Stimulated activated naive CD8-positive, alpha-beta T cell treated with anti-CD3 and anti-CD28 coated beads, Interleukin-15, amount 100 ng/mL, for 72 hours (primary cell): ENCODE measurements around the gene SH2B3.
"Not testable (repeated sequence)": the region's sequence is repeated elsewhere in the genome, so short reads cannot be mapped to it uniquely, and the experiment has no call there.

Experiments
- ATAC-seq: fragments of 150-1000 bp; cut with Tn5 transposase; 2 replicates; pipeline ENCODE4 v1.10.0; 2021; ENCODE audit warnings: mild to moderate bottlenecking, moderate library complexity
- DNase-seq, 2 donors: peaks; one replicate each; pipeline ENCODE4 v3.0.0; 2021 to 2022
- H3K27ac Mint-ChIP-seq, 2 donors: one replicate each; pipeline ENCODE4 v1.8.0; 2022; ENCODE audit warnings: mild to moderate bottlenecking in 2 of 2, mixed read lengths in 2 of 2, moderate library complexity in 2 of 2
- H3K27me3 Mint-ChIP-seq: one replicate; pipeline ENCODE4 v1.8.0; 2022; ENCODE audit warnings: mixed read lengths
- H3K4me1 Mint-ChIP-seq: one replicate; pipeline ENCODE4 v1.8.0; 2022; ENCODE audit warnings: mild to moderate bottlenecking, mixed read lengths
- H3K4me3 Mint-ChIP-seq, 2 donors: one replicate each; pipeline ENCODE4 v1.8.0; 2022; ENCODE audit warnings: mild to moderate bottlenecking in 2 of 2, mixed read lengths in 2 of 2, moderate library complexity in 1 of 2
- H3K9me3 Mint-ChIP-seq, 2 donors: one replicate each; pipeline ENCODE4 v1.8.0; 2022; ENCODE audit warnings: mixed read lengths in 2 of 2

SH2B3 gene

DNA sequence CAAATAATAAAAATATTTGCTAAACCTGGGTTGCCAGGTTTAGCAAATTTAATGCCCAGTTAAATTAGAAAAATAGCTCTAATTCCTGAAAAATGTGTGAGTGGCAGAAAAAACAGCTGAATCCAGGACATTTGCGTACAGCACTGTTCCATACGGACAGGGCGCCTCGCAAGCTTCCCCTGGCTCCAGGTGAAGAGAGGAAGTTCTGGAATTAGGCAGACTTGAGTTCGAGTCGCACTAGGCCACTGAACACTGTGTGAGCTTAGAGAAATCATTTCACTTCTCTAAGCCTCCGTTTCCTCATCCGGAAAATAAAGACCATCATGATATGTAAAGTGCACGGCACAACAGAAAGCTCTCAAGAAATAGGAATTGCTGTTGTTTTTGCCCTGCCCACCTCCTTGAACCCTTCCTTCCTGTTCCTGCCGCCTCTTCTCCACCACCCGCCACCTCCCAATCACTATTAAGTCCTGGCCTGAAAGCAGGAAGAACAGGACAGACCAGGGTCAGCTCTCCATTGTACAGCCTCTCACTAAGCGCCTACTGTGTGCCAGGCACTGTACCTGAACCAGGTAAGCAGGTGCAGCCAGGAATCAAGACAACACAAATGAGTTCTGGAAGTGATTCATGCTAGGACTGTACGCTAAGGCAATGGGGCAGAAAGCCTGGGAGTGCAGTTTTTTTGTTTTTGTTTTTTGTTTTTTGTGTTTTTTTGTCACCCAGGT is 36.1 kb upstream of the SH2B3 start:
- DNase-seq, result no peak
- Mint-ChIP-seq H3K4me1 (peaks cover 20% of the 10 kb centered on the region), H3K4me3 (peak overlapping the region; percentile 85 to 87), H3K9me3 (no peaks in the 10 kb centered on the region), H3K27ac (no peak overlapping the region), H3K27me3 (no peaks in the 10 kb centered on the region)
- no peak for ATAC-seq

GRCh38 chr12:111373231-111373630 is 32.5 kb upstream of the SH2B3 start:
- H3K27me3 Mint-ChIP-seq, H3K9me3 Mint-ChIP-seq, DNase-seq, H3K4me3 Mint-ChIP-seq, H3K27ac Mint-ChIP-seq, ATAC-seq: not testable (repeated sequence)
- peaks cover 12% of the 10 kb centered on the region for H3K4me1 Mint-ChIP-seq

DNA sequence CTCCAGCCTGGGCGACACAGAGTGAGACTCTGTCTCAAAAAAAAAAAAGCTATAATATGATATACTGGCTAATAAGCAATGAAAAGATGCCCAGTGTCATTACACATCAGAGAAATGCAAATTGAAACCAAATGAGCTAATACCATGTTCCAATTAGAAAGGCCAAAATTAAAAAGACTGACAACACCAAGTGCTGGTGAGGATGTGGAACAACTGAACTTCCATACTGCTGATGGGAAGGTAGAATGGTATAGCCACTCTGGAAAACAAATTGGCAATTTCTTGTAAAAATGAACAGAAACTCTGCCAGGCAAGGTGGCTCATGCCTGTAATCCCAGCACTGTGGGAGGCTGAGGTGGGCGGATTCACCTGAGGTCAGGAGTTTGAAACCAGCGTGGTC is 28.3 kb upstream of the SH2B3 start:
- ATAC-seq, result no peak

GRCh38 chr12:111379942-111380554 is 25.7 kb upstream of the SH2B3 start:
- H3K27ac Mint-ChIP-seq, result no peak overlapping the region
- no peak for ATAC-seq
- H3K9me3 Mint-ChIP-seq, result no peaks in the 10 kb centered on the region
- no peaks in the 10 kb centered on the region for H3K4me1 Mint-ChIP-seq
- H3K4me3 Mint-ChIP-seq, result no peak overlapping the region
- no peak for DNase-seq
- no peaks in the 10 kb centered on the region for H3K27me3 Mint-ChIP-seq

More for the DNA sequence above, 28.3 kb upstream of the SH2B3 start:
- no peaks in the 10 kb centered on the region for H3K4me1 Mint-ChIP-seq
- H3K4me3 Mint-ChIP-seq, result no peak overlapping the region
- no peak overlapping the region for H3K27ac Mint-ChIP-seq
- no peaks in the 10 kb centered on the region for H3K27me3 Mint-ChIP-seq
- DNase-seq, result no peak
- H3K9me3 Mint-ChIP-seq, result no peaks in the 10 kb centered on the region

DNA sequence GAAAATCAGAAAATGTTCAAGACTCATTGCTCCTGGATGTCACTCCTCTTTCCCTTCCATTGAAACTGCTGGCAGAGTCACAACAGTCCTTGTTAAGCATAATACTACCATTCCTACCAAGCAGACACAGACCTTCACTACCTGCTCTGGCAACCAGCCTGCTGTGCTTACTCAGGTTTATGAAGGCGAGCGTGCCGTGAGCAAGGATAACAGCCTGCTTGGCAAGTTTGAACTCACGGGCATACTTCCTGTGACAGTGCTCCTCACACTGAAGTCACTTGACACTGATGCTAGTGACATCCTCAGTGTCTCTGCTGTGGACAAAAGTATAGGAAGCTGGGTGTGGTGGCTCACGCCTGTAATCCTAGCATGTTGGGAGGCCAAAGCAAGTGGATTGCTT is 21.1 kb upstream of the SH2B3 start:
- no peak overlapping the region for H3K27ac Mint-ChIP-seq
- H3K4me1 Mint-ChIP-seq, result no peaks in the 10 kb centered on the region
- DNase-seq, result no peak
- ATAC-seq, result no peak
- H3K9me3 Mint-ChIP-seq, result no peaks in the 10 kb centered on the region
- no peak overlapping the region for H3K4me3 Mint-ChIP-seq
- H3K27me3 Mint-ChIP-seq, result no peaks in the 10 kb centered on the region

DNA sequence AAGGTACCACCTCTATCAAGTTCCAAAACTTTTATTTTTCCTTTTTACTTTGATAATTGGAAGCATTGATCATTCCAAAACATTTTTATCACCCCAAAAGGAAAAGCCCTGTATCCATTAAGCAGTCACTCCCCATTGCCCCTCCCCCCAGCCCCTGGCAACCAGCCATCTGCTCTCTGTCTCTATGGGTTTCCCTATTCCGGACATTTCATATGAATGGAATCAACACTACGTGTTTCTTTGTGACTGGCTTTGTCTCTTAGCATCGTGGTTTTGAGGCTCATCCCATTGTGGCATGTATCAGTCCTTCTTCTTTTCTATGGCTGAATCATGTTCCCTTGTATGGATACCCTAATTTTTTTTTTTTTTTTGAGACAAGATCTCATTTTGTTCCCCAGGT is 18.8 kb upstream of the SH2B3 start:
- H3K4me3 Mint-ChIP-seq, result no peak overlapping the region
- ATAC-seq, result no peak
- H3K9me3 Mint-ChIP-seq, result no peaks in the 10 kb centered on the region
- H3K4me1 Mint-ChIP-seq, result no peaks in the 10 kb centered on the region
- no peak for DNase-seq
- no peak overlapping the region for H3K27ac Mint-ChIP-seq
- H3K27me3 Mint-ChIP-seq, result no peaks in the 10 kb centered on the region

GRCh38 chr12:111387747-111388323 is 17.9 kb upstream of the SH2B3 start:
- Mint-ChIP-seq H3K4me3 (no peak overlapping the region), H3K27me3 (no peaks in the 10 kb centered on the region), H3K27ac (no peak overlapping the region), H3K4me1 (no peaks in the 10 kb centered on the region), H3K9me3 (no peaks in the 10 kb centered on the region)
- ATAC-seq (no peak), DNase-seq (no peak)

GRCh38 chr12:111389635-111390034 is 16.1 kb upstream of the SH2B3 start:
- Mint-ChIP-seq H3K9me3 (no peaks in the 10 kb centered on the region), H3K4me3 (no peak overlapping the region), H3K27me3 (no peaks in the 10 kb centered on the region), H3K4me1 (no peaks in the 10 kb centered on the region), H3K27ac (no peak overlapping the region)
- ATAC-seq (no peak), DNase-seq (no peak)

DNA sequence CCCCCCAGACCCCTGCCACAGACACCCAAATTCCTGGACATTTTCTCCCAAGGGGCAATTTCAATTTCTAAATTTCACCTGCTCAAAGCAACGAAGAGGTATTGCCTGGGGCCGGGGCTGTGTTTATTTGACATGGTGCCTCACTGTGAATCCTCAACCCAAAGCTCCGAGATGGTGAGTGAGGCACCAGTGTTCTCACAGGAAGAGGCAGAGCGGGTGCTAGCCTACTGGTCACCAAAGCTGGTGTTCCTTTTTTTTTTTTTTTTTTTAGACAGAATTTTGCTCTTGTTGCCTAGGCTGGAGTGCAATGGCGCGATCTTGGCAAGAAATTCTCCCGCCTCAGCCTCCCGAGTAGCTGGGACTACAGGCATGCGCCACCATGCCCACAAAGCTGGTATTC is 14.8 kb upstream of the SH2B3 start:
- H3K4me1 Mint-ChIP-seq, result no peaks in the 10 kb centered on the region
- no peak for DNase-seq
- no peak overlapping the region for H3K27ac Mint-ChIP-seq
- no peak for ATAC-seq
- H3K27me3 Mint-ChIP-seq, result no peaks in the 10 kb centered on the region
- no peaks in the 10 kb centered on the region for H3K9me3 Mint-ChIP-seq
- H3K4me3 Mint-ChIP-seq, result no peak overlapping the region

DNA sequence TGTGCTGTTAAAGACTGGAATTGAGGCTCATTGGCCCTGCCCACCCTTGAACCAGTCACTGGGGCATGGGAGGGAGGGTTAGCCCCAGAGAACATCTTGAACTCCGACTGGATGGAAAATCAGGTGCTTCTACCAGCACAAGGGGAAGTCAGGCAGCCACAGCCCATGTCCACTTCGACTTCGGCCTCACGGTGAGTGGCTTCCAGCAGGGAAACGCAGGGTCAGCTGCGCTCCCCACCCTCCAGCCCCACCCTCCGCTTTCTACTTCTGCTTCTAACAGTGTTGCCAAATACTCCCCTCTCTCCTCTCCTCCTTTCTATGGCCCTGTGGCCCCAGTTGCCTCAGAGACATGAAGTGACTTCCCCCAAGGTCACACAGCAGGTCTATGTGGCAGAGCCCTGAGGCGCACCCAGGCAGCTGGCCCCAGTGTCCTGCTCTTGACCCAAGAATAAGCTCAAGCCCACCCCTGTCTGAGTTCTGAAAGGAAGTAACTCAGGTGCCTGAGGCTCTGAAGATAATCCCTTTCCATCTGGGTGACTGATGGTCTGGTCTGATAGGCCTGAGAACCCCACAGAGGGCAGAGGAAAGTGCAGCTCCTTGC is 11.9 kb upstream of the SH2B3 start:
- peaks cover 19% of the 10 kb centered on the region for H3K4me1 Mint-ChIP-seq
- peak overlapping the region in 1 of 2 donors; percentile 73 for H3K27ac Mint-ChIP-seq
- no peak overlapping the region for H3K4me3 Mint-ChIP-seq
- ATAC-seq (no peak), DNase-seq (no peak)
- no peaks in the 10 kb centered on the region for H3K9me3 Mint-ChIP-seq
- H3K27me3 Mint-ChIP-seq, result no peaks in the 10 kb centered on the region

DNA sequence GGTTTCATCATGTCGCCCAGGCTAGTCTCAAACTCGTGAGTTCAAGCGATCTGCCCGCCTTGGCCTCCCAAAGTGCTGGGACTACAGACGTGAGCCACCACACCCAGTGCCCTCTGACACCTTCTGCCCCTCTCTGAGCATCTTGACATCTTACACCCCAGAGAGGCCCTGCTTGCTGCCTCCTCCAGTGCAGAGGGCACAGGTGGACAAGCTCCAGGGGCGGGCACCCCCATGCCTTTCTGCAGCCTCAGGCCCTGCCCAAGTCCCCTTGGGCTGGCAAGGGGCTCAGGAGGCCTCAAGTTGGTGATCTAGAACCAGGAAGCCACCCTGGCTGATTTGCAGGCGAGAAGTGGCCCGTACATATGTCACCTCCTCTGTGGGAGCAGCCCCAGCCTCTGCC is 11.2 kb upstream of the SH2B3 start:
- H3K9me3 Mint-ChIP-seq, result peaks cover 2% of the 10 kb centered on the region in 2 donors
- H3K4me3 Mint-ChIP-seq, result no peak overlapping the region
- no peak overlapping the region for H3K27ac Mint-ChIP-seq
- H3K4me1 Mint-ChIP-seq, result peaks cover 25% of the 10 kb centered on the region
- no peak for DNase-seq
- no peak for ATAC-seq
- H3K27me3 Mint-ChIP-seq, result no peaks in the 10 kb centered on the region

DNA sequence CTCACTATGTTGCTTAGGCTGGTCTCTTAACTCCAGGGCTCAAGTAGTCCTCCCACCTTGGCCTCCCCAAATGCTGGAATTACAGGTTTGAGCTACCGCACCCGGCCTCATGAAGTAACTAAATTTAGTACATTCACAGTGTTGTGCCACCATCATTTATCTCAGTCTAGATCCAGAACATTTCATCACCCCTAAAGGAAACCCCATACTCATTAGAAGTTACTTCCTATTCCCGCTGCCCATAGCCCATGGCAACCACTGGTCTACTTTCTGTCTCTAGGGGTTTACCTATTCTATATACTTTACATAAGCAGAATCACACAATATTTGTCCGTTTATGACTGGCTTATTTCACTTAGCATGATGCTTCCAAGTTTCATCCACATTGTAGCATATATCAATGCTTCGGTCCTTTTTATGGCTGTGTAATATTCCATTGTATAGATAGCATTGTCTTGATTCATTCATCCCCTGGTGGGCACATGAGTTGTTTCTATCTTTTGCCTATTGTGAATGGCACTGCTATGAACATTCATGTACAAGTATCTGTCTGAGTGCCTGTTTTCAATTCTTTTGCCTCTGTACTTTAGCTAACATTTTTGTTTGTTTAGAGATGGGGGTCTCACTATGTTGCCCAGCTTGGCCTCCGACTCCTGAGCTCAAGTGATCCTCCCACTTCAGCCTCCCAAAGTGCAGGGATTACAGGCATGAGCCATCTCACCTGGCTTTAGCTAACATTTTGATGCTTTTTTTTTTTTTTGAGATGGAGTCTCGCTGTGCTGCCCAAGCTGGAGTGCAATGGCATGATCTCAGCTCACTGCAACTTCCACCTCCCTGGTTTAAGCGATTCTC is 10.2 kb upstream of the SH2B3 start:
- no peak overlapping the region for H3K4me3 Mint-ChIP-seq
- DNase-seq (no peak), ATAC-seq (no peak)
- H3K9me3 Mint-ChIP-seq, result peaks cover 6 to 7% of the 10 kb centered on the region in 2 donors
- H3K27me3 Mint-ChIP-seq, result no peaks in the 10 kb centered on the region
- no peak overlapping the region for H3K27ac Mint-ChIP-seq
- peaks cover 36% of the 10 kb centered on the region for H3K4me1 Mint-ChIP-seq

GRCh38 chr12:111396271-111396670 is 9.5 kb upstream of the SH2B3 start:
- H3K4me1 Mint-ChIP-seq, result peaks cover 37% of the 10 kb centered on the region

GRCh38 chr12:111396726-111397445 is 8.8 kb upstream of the SH2B3 start:
- peak; percentile 87 to 90 for DNase-seq
- Mint-ChIP-seq H3K27ac (peak overlapping the region; percentile 79 to 92), H3K27me3 (no peaks in the 10 kb centered on the region), H3K9me3 (peaks cover 6 to 7% of the 10 kb centered on the region in 2 donors), H3K4me1 (peaks cover 37% of the 10 kb centered on the region), H3K4me3 (peak overlapping the region; percentile 89 to 95)
- ATAC-seq, result peak; percentile 88

More at GRCh38 chr12:111396271-111396670, 9.5 kb upstream of the SH2B3 start:
- not testable (repeated sequence) for H3K27me3 Mint-ChIP-seq, ATAC-seq, H3K4me3 Mint-ChIP-seq, H3K9me3 Mint-ChIP-seq, H3K27ac Mint-ChIP-seq, DNase-seq

DNA sequence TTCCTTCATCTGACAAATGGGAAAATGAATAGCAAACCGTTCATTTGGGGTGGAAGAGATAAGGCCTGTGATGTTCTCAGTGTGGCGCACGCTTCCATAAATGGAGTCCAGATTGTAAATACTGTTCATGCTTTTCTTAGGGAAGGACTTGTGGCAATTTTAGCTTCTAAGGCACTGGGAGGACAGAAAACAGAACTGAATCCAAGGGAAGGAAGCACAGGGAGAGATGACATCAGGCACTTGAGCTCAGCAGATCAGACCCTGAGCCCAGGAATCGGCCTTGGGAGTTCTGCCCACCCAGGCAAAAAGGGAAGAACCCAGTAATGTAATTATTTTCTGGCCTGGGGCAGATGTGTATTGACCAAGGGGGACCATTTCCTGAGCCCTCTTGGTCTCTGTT is 7.2 kb upstream of the SH2B3 start:
- H3K9me3 Mint-ChIP-seq, result peaks cover 6 to 7% of the 10 kb centered on the region in 2 donors
- ATAC-seq, result no peak
- peak overlapping the region in 1 of 2 donors; percentile 36 for H3K4me3 Mint-ChIP-seq
- peaks cover 46% of the 10 kb centered on the region for H3K4me1 Mint-ChIP-seq
- DNase-seq, result no peak
- no peaks in the 10 kb centered on the region for H3K27me3 Mint-ChIP-seq
- no peak overlapping the region for H3K27ac Mint-ChIP-seq
